GM19193 (cell line): ENCODE data around the gene SF3B2.

Experiments used
- POLR2A ChIP-seq: IDR thresholded peaks from 4 replicates; pipeline ENCODE4 v1.6.1; 2011; ENCODE audit not compliant: insufficient read depth, insufficient read length; ENCODE audit errors: extremely low read depth

Gene SF3B2, protein sequence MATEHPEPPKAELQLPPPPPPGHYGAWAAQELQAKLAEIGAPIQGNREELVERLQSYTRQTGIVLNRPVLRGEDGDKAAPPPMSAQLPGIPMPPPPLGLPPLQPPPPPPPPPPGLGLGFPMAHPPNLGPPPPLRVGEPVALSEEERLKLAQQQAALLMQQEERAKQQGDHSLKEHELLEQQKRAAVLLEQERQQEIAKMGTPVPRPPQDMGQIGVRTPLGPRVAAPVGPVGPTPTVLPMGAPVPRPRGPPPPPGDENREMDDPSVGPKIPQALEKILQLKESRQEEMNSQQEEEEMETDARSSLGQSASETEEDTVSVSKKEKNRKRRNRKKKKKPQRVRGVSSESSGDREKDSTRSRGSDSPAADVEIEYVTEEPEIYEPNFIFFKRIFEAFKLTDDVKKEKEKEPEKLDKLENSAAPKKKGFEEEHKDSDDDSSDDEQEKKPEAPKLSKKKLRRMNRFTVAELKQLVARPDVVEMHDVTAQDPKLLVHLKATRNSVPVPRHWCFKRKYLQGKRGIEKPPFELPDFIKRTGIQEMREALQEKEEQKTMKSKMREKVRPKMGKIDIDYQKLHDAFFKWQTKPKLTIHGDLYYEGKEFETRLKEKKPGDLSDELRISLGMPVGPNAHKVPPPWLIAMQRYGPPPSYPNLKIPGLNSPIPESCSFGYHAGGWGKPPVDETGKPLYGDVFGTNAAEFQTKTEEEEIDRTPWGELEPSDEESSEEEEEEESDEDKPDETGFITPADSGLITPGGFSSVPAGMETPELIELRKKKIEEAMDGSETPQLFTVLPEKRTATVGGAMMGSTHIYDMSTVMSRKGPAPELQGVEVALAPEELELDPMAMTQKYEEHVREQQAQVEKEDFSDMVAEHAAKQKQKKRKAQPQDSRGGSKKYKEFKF

GRCh38 chr11:66051766-66052663 lies at the start of gene SF3B2:
TSS of gene SF3B2 (plus strand) at chr11:66052364. CDS start at chr11:66052385, 21 bp downstream.
- TF ChIP-seq POLR2A, result peak; percentile 91

DNA sequence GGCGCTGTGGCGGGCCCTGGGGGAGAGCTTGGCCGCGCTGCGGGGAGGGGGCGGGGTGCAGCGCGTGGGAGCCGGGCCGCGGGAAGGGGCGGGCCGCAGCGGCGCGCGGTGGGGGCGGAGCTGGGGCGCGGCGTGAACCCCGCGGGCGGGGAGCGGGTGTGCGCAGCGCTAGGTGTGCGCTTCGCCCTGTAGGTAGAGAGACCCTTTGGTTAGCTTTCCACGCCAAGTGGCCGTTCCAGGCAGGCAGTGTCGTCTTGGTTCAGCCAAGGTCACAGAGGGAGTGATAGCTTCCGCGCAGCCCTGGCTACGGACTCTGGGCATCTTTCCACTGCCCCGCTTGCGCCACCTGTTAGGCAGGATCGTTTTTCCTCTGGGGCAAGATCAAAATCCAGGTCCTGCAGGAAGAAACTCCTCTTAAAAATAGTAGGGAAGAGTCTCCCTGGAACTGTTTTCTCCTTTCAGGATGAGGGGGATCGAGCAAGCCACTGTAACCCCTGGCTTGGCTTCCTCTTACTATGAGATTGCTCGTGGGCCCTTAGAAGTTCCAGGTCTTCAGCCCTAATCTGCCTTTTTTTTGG lies 49.4 kb upstream of the SF3B2 start:
- no peak for TF ChIP-seq POLR2A

DNA sequence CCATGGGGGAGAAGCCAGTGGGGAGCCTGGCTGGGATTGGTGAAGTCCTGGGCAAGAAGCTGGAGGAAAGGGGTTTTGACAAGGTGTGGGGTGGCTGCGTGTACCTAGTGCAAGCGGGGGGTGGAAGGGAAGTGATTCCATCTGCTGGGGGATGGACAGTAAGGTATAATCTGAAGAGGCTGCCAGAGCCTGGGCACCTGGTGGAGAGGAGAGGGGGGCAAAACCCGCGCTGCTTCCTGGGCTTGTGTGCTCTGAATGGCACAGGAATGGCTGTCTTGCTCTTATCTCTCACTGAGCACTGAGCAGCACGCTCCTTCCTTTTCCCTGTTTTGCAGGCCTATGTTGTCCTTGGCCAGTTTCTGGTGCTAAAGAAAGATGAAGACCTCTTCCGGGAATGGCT lies 48.9 kb upstream of the SF3B2 start:
- TF ChIP-seq POLR2A, result no peak

- TF ChIP-seq POLR2A, result no peak
Observed at GRCh38 chr11:66004186-66004585, 48.0 kb upstream of the SF3B2 start.

DNA sequence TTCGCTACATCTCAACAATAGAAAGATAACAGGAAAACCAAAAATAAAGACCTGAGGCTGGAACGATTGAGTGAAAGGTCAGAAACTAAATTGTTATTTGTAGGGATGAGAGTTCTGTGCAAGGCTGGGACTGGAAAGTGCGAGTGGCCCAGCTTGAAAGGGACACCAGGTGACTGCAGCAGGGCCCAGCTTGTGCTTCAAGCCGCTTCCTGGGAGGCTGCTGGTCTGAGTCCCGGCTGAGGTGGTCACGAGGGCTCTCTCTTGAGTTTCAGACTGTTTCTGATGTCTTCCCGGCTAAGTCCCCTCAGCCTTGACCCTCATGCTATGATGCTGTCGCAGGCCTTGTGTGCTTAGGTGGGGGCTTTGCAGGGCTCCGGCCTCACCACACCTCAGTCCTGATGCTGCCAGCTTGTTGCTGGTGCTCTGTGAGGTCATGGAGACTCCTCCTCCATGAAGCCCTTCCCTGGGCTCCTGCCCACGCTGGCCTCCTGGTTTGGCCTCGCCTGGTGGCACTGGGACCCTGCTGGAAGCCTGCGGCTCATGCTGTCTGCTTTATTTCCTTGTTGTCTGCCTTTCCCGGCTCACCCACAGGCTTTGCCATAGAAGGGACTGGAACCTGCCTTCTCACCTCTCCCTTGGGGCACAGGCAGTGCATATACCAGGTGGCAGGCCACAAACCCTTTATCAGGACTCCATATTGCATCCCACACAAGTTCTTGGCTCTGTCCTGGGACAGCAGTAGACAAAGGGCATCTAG lies 45.9 kb upstream of the SF3B2 start:
- no peak for TF ChIP-seq POLR2A

GRCh38 chr11:66006891-66007176 lies 45.3 kb upstream of the SF3B2 start:
- peak; percentile 5 for TF ChIP-seq POLR2A

GRCh38 chr11:66007201-66007634 lies 44.9 kb upstream of the SF3B2 start:
- TF ChIP-seq POLR2A, result no peak

DNA sequence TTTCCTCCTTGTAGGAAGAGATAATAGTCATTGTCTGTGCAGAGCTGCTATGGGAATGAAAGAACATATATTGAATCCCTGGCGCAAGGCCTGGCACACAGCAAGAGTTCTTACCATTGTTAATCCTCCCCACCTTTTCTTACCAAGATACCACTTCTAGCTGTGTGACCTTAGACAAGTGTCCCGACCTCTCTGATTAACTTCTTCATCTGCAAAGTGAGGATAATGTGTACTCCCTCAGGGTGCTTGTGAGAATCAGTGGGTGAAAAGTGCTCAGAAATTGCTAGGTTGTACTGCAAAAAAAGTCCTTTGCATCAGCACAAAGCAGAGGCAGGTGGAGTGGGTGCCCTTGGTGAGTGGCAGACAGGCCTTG lies 44.1 kb upstream of the SF3B2 start:
- TF ChIP-seq POLR2A, result no peak

GRCh38 chr11:66008468-66009101 lies 43.6 kb upstream of the SF3B2 start:
- TF ChIP-seq POLR2A, result no peak

GRCh38 chr11:66011239-66011784 lies 40.9 kb upstream of the SF3B2 start:
- no peak for TF ChIP-seq POLR2A

DNA sequence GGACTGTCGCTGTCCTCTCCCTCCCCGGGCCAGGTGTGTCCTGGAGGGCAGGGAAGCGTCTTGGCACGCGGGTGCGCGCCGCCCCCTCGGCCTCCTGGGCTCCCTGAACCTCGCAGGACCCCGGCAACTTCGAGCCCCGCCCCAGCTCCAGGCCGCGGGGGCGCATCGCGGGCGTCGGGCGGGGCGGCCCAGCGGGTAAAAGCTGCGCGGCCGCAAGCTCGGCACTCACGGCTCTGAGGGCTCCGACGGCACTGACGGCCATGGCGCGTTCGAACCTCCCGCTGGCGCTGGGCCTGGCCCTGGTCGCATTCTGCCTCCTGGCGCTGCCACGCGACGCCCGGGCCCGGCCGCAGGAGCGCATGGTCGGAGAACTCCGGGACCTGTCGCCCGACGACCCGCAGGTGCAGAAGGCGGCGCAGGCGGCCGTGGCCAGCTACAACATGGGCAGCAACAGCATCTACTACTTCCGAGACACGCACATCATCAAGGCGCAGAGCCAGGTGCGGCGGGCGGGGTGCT lies 40.3 kb upstream of the SF3B2 start, which contains the start of gene CST6:
CST6 (plus strand) TSS at position 224 of the 519 bp plus-strand sequence; CDS start at position 261, 37 bp downstream.
- no peak for TF ChIP-seq POLR2A

DNA sequence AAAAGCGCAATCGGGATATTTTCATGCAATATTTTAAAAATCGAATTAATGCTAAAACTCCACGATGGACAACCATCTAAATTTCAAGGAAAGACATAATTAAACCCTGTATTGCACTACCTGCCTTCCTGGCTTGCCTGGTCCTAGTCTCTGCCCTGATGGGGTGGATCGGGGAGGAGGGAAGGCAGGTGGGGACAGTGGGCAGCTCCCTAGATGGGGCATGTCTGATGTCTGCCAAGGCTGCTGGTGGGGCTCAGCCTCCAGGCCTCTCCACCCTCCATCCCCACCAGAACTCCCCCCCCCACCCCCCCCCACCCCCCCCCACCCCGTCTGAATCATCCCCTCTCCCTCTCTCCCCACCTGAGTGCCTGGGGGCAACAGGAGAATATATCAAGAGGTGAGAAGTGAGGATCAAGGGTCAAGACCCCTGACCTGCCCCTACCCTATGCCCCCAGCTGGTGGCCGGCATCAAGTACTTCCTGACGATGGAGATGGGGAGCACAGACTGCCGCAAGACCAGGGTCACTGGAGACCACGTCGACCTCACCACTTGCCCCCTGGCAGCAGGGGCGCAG lies 39.7 kb upstream of the SF3B2 start:
- no peak for TF ChIP-seq POLR2A

DNA sequence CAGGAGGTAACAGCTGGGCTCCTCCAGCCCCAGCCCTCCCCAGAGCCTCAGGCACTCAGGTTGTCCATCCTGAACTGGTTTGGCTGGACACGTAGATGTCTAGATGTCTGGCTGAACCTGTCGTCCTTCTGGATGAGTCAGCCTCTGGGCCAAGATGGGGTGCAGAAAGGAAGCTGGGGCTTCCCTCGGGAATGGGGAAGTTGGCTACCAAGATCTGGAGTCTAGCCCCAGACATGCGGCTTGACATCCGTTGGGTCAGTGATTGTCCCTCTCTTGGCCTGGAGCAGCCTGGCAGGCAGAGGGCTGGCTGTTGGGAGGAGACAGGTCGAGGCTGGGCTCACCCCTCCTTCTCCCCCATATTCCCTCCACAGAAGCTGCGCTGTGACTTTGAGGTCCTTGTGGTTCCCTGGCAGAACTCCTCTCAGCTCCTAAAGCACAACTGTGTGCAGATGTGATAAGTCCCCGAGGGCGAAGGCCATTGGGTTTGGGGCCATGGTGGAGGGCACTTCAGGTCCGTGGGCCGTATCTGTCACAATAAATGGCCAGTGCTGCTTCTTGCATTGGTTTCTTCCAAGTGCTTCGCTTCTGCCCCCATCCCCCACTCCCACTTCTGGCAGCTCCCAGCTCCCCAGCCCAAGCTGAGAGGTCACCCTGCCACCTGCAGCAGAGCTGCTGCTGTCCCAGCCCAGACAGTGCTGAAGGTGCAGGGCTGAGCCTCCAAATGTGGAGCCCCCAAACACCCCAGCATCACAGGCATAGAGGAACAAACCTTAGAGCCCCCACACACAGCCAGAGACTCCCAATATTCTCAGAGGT lies 39.0 kb upstream of the SF3B2 start:
- no peak for TF ChIP-seq POLR2A
